Endodermal cell (in vitro differentiated cells): ENCODE measurements around the gene PTPRR. TPM values are rescaled to one million over a fixed set of nuclear protein-coding genes. Genes with fewer than 3 reads are reported as not detected.

Experiments used
- DNase-seq: peaks from one replicate; pipeline ENCODE4 v3.0.0-alpha.2; 2017
- H3K27ac ChIP-seq: 2 replicates; pipeline ENCODE4 v1.5.1; 2013; ENCODE audit warnings: mild to moderate bottlenecking, low read depth, low read length, moderate library complexity
- H3K27me3 ChIP-seq: 2 replicates; pipeline ENCODE4 v1.6.1; 2013; ENCODE audit warnings: mild to moderate bottlenecking, low read length, moderate library complexity; ENCODE audit not compliant: insufficient read depth, control insufficient read depth, poor library complexity, severe bottlenecking
- H3K36me3 ChIP-seq: 2 replicates; pipeline ENCODE4 v1.7.0; 2013; ENCODE audit warnings: mild to moderate bottlenecking, low read length, moderate library complexity; ENCODE audit not compliant: control insufficient read depth, insufficient read depth
- H3K4me1 ChIP-seq: one replicate; pipeline ENCODE4 v1.7.0; 2013; ENCODE audit warnings: low read length; ENCODE audit not compliant: control insufficient read depth, insufficient read depth
- H3K4me3 ChIP-seq: 2 replicates; pipeline ENCODE4 v1.5.1; 2013; ENCODE audit warnings: mild to moderate bottlenecking, low read length, moderate library complexity
- H3K9ac ChIP-seq: 2 replicates; pipeline ENCODE4 v1.6.1; 2013; ENCODE audit warnings: mild to moderate bottlenecking, low read length, moderate library complexity; ENCODE audit not compliant: poor library complexity, severe bottlenecking; ENCODE audit errors: extremely low read depth
- H3K9me3 ChIP-seq: 2 replicates; pipeline ENCODE4 v1.6.1; 2013; ENCODE audit warnings: mild to moderate bottlenecking, low read length, moderate library complexity; ENCODE audit not compliant: control insufficient read depth
- H3K27ac Mint-ChIP-seq: 2 replicates; pipeline ENCODE4 v1.8.0; 2020; ENCODE audit warnings: mixed read lengths
- H3K27me3 Mint-ChIP-seq: 2 replicates; pipeline ENCODE4 v1.8.0; 2021; ENCODE audit warnings: mild to moderate bottlenecking, mixed read lengths; ENCODE audit not compliant: insufficient read depth
- H3K36me3 Mint-ChIP-seq: 2 replicates; pipeline ENCODE4 v1.8.0; 2020; ENCODE audit warnings: low read depth, mixed read lengths
- H3K4me1 Mint-ChIP-seq: 2 replicates; pipeline ENCODE4 v1.8.0; 2020; ENCODE audit warnings: mixed read lengths
- H3K4me3 Mint-ChIP-seq: 2 replicates; pipeline ENCODE4 v1.8.0; 2020; ENCODE audit warnings: mild to moderate bottlenecking, moderate library complexity, mixed read lengths
- H3K9me3 Mint-ChIP-seq: 2 replicates; pipeline ENCODE4 v1.8.0; 2020; ENCODE audit warnings: mild to moderate bottlenecking, mixed read lengths
- CTCF ChIP-seq: fragments of 200-600 bp; sonication (generic); conservative IDR thresholded peaks from 2 replicates; pipeline ENCODE4 v1.5.0; 2021; ENCODE audit warnings: antibody characterized with exemption, mild to moderate bottlenecking
- WGBS, 2 experiments: methylation state at CpG; one replicate each; pipeline versions ENCODE4 v1.1.5 to v1.1.7; 2013; ENCODE audit warnings: missing lambda C conversion rate in 2 of 2, mixed read lengths in 1 of 2; ENCODE audit not compliant: insufficient coverage in 1 of 2, insufficient read length in 1 of 2; 5-methylcytosine and 5-hydroxymethylcytosine counted together
- total RNA-seq, 2 donors: library from RNA; stranded (reverse); fragmentation: NEBNext Ultra II Directional in 1 of 2; extraction: Animal tissue kit (Norgen Biotek cat#: 25700) in 1 of 2; gene quantifications; 2 replicates in 1 of 2; 3 replicates in 1 of 2; pipeline ENCODE4 v1.2.1, GENCODE V29; 2021

The PTPRR gene
- total RNA-seq, 2 donors from 2014 or later = 0.27 to 0.40 TPM

GRCh38 chr12:70711831-70712230 is 208.7 kb downstream of the PTPRR start:
- WGBS, 2 experiments = 77 to 100% methylated on average over 1 to 3 of the region's 3 CpGs

GRCh38 chr12:70709022-70709421 is 211.5 kb downstream of the PTPRR start:
- Mint-ChIP-seq H3K4me1 (no peaks in the 10 kb centered on the region), H3K4me3 (no peak overlapping the region), H3K27ac (no peak overlapping the region), H3K36me3 (no peaks in the 10 kb centered on the region), H3K9me3 (no peaks in the 10 kb centered on the region), H3K27me3 (no peaks in the 10 kb centered on the region)
- H3K4me1 ChIP-seq = no peaks in the 10 kb centered on the region
- no peaks in the 10 kb centered on the region for H3K36me3 ChIP-seq
- H3K27me3 ChIP-seq = no peaks in the 10 kb centered on the region
- no peak overlapping the region for H3K4me3 ChIP-seq
- no peaks in the 10 kb centered on the region for H3K9me3 ChIP-seq
- no peak for DNase-seq
- no peak for TF ChIP-seq CTCF
- WGBS, 2 experiments = 60 to 91% methylated on average over 2 of the region's 2 CpGs
- H3K27ac ChIP-seq = no peak overlapping the region
- H3K9ac ChIP-seq = no peak overlapping the region

More at GRCh38 chr12:70711831-70712230, 208.7 kb downstream of the PTPRR start:
- no peak for TF ChIP-seq CTCF
- Mint-ChIP-seq H3K9me3 (peaks cover 6% of the 10 kb centered on the region), H3K27me3 (no peaks in the 10 kb centered on the region), H3K4me3 (no peak overlapping the region), H3K27ac (no peak overlapping the region), H3K4me1 (no peaks in the 10 kb centered on the region), H3K36me3 (no peaks in the 10 kb centered on the region)
- H3K9ac ChIP-seq = no peak overlapping the region
- H3K27ac ChIP-seq = no peak overlapping the region
- H3K4me3 ChIP-seq = no peak overlapping the region
- DNase-seq = no peak
- H3K4me1 ChIP-seq = no peaks in the 10 kb centered on the region
- H3K9me3 ChIP-seq = no peaks in the 10 kb centered on the region
- no peaks in the 10 kb centered on the region for H3K27me3 ChIP-seq
- H3K36me3 ChIP-seq = no peaks in the 10 kb centered on the region

GRCh38 chr12:70706611-70707010 is 213.9 kb downstream of the PTPRR start:
- Mint-ChIP-seq H3K4me3 (no peak overlapping the region), H3K27me3 (no peaks in the 10 kb centered on the region), H3K4me1 (no peaks in the 10 kb centered on the region), H3K27ac (no peak overlapping the region), H3K9me3 (no peaks in the 10 kb centered on the region), H3K36me3 (no peaks in the 10 kb centered on the region)
- Histone ChIP-seq H3K9ac (no peak overlapping the region), H3K4me1 (no peaks in the 10 kb centered on the region), H3K36me3 (no peaks in the 10 kb centered on the region), H3K27ac (no peak overlapping the region), H3K27me3 (no peaks in the 10 kb centered on the region), H3K9me3 (no peaks in the 10 kb centered on the region), H3K4me3 (no peak overlapping the region)
- no peak for TF ChIP-seq CTCF
- 91% methylated on average over 2 of the region's 2 CpGs; no CpG with 5 or more reads in 1 of the 2 experiments for WGBS, 2 experiments
- DNase-seq = no peak
